K562 treated with DMSO at 1 percent for 12 hours (cell line): ENCODE data around the gene DIPK2B. TPM values are rescaled to one million over a fixed set of nuclear protein-coding genes. Genes with fewer than 3 reads are reported as not detected.

Experiments used
- total RNA-seq: library from RNA; unstranded; fragments of 300-600 nt; gene quantifications from 2 replicates; pipeline ENCODE4 v1.2.3, GENCODE V29; 2022; ENCODE audit not compliant: insufficient read depth

Gene DIPK2B, protein sequence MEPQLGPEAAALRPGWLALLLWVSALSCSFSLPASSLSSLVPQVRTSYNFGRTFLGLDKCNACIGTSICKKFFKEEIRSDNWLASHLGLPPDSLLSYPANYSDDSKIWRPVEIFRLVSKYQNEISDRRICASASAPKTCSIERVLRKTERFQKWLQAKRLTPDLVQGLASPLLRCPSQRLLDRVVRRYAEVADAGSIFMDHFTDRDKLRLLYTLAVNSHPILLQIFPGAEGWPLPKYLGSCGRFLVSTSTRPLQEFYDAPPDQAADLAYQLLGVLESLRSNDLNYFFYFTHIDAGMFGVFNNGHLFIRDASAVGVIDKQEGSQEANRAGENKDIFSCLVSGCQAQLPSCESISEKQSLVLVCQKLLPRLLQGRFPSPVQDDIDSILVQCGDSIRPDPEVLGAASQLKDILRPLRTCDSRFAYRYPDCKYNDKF
- not detected in 2 replicates for total RNA-seq

DNA sequence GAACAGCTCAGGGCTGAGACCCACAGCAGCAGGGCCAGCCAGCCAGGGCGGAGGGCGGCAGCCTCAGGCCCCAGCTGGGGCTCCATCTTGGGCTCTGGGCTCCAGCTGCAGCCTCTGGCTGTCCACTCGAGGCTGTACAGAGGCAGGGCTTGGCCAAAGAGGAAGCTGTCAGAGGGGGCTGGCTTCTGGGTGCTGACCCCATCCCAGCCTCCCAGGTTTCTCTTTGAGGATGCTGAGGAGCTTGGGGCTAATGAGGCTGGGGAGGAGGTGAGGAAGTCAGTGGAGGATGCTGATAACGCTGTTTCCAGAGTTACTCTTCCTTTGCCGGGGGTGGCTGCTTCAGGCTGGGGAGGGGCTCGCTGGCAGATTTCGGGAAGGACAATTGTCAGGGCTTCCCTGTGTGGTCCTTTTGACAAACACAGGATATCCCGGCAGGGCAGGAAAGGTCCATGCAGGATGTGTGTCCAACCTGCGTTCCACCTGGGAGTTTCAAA is at the start of gene DIPK2B:
Gene DIPK2B, minus strand, starts transcription at position 136 of the 494 bp plus-strand sequence. Its CDS starts 50 bp downstream, at position 86.

